ENCODE data around the gene CACNA2D3. TPM values are rescaled to one million over a fixed set of nuclear protein-coding genes. Genes with fewer than 3 reads are reported as not detected.

CACNA2D3 gene
- total RNA-seq, 1 experiment from 2014 or later, result 1.6 TPM

GRCh38 chr3:54533856-54534255 lies 411.5 kb downstream of the CACNA2D3 start:
- H3K36me3 ChIP-seq (replicated peaks; ENCODE audit: control insufficient read depth, insufficient read depth, low read length), result no peaks in the 10 kb centered on the region
- H3K4me3 ChIP-seq (ENCODE audit: insufficient read depth, low read depth, low read length), result no peak overlapping the region
- H3K27me3 ChIP-seq (ENCODE audit: control insufficient read depth, insufficient read depth, low read length), result no peaks in the 10 kb centered on the region
- DNase-seq, result peak; percentile 27

GRCh38 chr3:54535619-54536018 lies 413.3 kb downstream of the CACNA2D3 start:
- Histone ChIP-seq H3K27me3 (ENCODE audit: control insufficient read depth, insufficient read depth, low read length) (no peaks in the 10 kb centered on the region), H3K36me3 (replicated peaks; ENCODE audit: control insufficient read depth, insufficient read depth, low read length) (no peaks in the 10 kb centered on the region), H3K4me3 (ENCODE audit: insufficient read depth, low read depth, low read length) (no peak overlapping the region)
- no peak for DNase-seq

- no peak for DNase-seq
- H3K27me3 ChIP-seq (ENCODE audit: control insufficient read depth, insufficient read depth, low read length), result no peaks in the 10 kb centered on the region
- no peak overlapping the region for H3K4me3 ChIP-seq (ENCODE audit: insufficient read depth, low read depth, low read length)
- H3K36me3 ChIP-seq (replicated peaks; ENCODE audit: control insufficient read depth, insufficient read depth, low read length), result no peaks in the 10 kb centered on the region
Observed at GRCh38 chr3:54536450-54536849, 414.1 kb downstream of the CACNA2D3 start.

- no peak for DNase-seq
- Histone ChIP-seq H3K27me3 (ENCODE audit: control insufficient read depth, insufficient read depth, low read length) (no peaks in the 10 kb centered on the region), H3K36me3 (replicated peaks; ENCODE audit: control insufficient read depth, insufficient read depth, low read length) (no peaks in the 10 kb centered on the region), H3K4me3 (ENCODE audit: insufficient read depth, low read depth, low read length) (no peak overlapping the region)
Observed at GRCh38 chr3:54537506-54537905, 415.2 kb downstream of the CACNA2D3 start.

- H3K27me3 ChIP-seq (ENCODE audit: control insufficient read depth, insufficient read depth, low read length), result no peaks in the 10 kb centered on the region
- H3K36me3 ChIP-seq (replicated peaks; ENCODE audit: control insufficient read depth, insufficient read depth, low read length), result no peaks in the 10 kb centered on the region
- H3K4me3 ChIP-seq (ENCODE audit: insufficient read depth, low read depth, low read length), result no peak overlapping the region
- peak; percentile 49 for DNase-seq
Observed at GRCh38 chr3:54538346-54538745, 416.0 kb downstream of the CACNA2D3 start.

GRCh38 chr3:54541369-54541768 lies 419.0 kb downstream of the CACNA2D3 start:
- no peak for DNase-seq
- Histone ChIP-seq H3K27me3 (ENCODE audit: control insufficient read depth, insufficient read depth, low read length) (no peaks in the 10 kb centered on the region), H3K4me3 (ENCODE audit: insufficient read depth, low read depth, low read length) (no peak overlapping the region), H3K36me3 (replicated peaks; ENCODE audit: control insufficient read depth, insufficient read depth, low read length) (no peaks in the 10 kb centered on the region)

- no peaks in the 10 kb centered on the region for H3K27me3 ChIP-seq (ENCODE audit: control insufficient read depth, insufficient read depth, low read length)
- H3K4me3 ChIP-seq (ENCODE audit: insufficient read depth, low read depth, low read length), result no peak overlapping the region
- no peaks in the 10 kb centered on the region for H3K36me3 ChIP-seq (replicated peaks; ENCODE audit: control insufficient read depth, insufficient read depth, low read length)
- DNase-seq, result no peak
Observed at GRCh38 chr3:54543446-54543845, 421.1 kb downstream of the CACNA2D3 start.

GRCh38 chr3:54547051-54547450 lies 424.7 kb downstream of the CACNA2D3 start:
- Histone ChIP-seq H3K4me3 (ENCODE audit: insufficient read depth, low read depth, low read length) (no peak overlapping the region), H3K27me3 (ENCODE audit: control insufficient read depth, insufficient read depth, low read length) (no peaks in the 10 kb centered on the region), H3K36me3 (replicated peaks; ENCODE audit: control insufficient read depth, insufficient read depth, low read length) (no peaks in the 10 kb centered on the region)
- DNase-seq, result no peak

GRCh38 chr3:54547846-54548245 lies 425.5 kb downstream of the CACNA2D3 start:
- Histone ChIP-seq H3K36me3 (replicated peaks; ENCODE audit: control insufficient read depth, insufficient read depth, low read length) (no peaks in the 10 kb centered on the region), H3K27me3 (ENCODE audit: control insufficient read depth, insufficient read depth, low read length) (no peaks in the 10 kb centered on the region), H3K4me3 (ENCODE audit: insufficient read depth, low read depth, low read length) (no peak overlapping the region)
- no peak for DNase-seq

- DNase-seq, result no peak
- no peaks in the 10 kb centered on the region for H3K36me3 ChIP-seq (replicated peaks; ENCODE audit: control insufficient read depth, insufficient read depth, low read length)
- no peaks in the 10 kb centered on the region for H3K27me3 ChIP-seq (ENCODE audit: control insufficient read depth, insufficient read depth, low read length)
- no peak overlapping the region for H3K4me3 ChIP-seq (ENCODE audit: insufficient read depth, low read depth, low read length)
Observed at GRCh38 chr3:54549607-54550220, 427.4 kb downstream of the CACNA2D3 start.

GRCh38 chr3:54550221-54550977 lies 428.0 kb downstream of the CACNA2D3 start:
- peak; percentile 51 for DNase-seq
- Histone ChIP-seq H3K36me3 (replicated peaks; ENCODE audit: control insufficient read depth, insufficient read depth, low read length) (no peaks in the 10 kb centered on the region), H3K4me3 (ENCODE audit: insufficient read depth, low read depth, low read length) (no peak overlapping the region), H3K27me3 (ENCODE audit: control insufficient read depth, insufficient read depth, low read length) (no peaks in the 10 kb centered on the region)

- Histone ChIP-seq H3K4me3 (ENCODE audit: insufficient read depth, low read depth, low read length) (no peak overlapping the region), H3K36me3 (replicated peaks; ENCODE audit: control insufficient read depth, insufficient read depth, low read length) (no peaks in the 10 kb centered on the region), H3K27me3 (ENCODE audit: control insufficient read depth, insufficient read depth, low read length) (no peaks in the 10 kb centered on the region)
- no peak for DNase-seq
Observed at GRCh38 chr3:54556630-54557029, 434.3 kb downstream of the CACNA2D3 start.

- no peaks in the 10 kb centered on the region for H3K36me3 ChIP-seq (replicated peaks; ENCODE audit: control insufficient read depth, insufficient read depth, low read length)
- no peaks in the 10 kb centered on the region for H3K27me3 ChIP-seq (ENCODE audit: control insufficient read depth, insufficient read depth, low read length)
- no peak overlapping the region for H3K4me3 ChIP-seq (ENCODE audit: insufficient read depth, low read depth, low read length)
- no peak for DNase-seq
Observed at GRCh38 chr3:54557538-54558428, 435.4 kb downstream of the CACNA2D3 start.

GRCh38 chr3:54563501-54564200 lies 441.3 kb downstream of the CACNA2D3 start:
- no peak for DNase-seq
- H3K4me3 ChIP-seq (ENCODE audit: insufficient read depth, low read depth, low read length), result no peak overlapping the region
- H3K27me3 ChIP-seq (ENCODE audit: control insufficient read depth, insufficient read depth, low read length), result no peaks in the 10 kb centered on the region
- H3K36me3 ChIP-seq (replicated peaks; ENCODE audit: control insufficient read depth, insufficient read depth, low read length), result no peaks in the 10 kb centered on the region

All from H7 (cell line).